Upper lobe of left lung (tissue), 6 donors: ENCODE results near the gene LIPG. TPM values are rescaled to one million over a fixed set of nuclear protein-coding genes. Genes with fewer than 3 reads are reported as not detected.

Experiments
- ATAC-seq, 2 donors: fragments of 200-7000 bp; cut with Tn5 transposase; one replicate each; pipeline ENCODE4 v1.9.1; 2022; ENCODE audit warnings: mild to moderate bottlenecking in 2 of 2, moderate library complexity in 2 of 2; ENCODE audit not compliant: low FRiP score in 2 of 2
- DNase-seq, 2 donors: peaks; one replicate each; pipeline ENCODE4 v3.0.0-alpha.2; 2019 to 2020
- H3K27ac ChIP-seq, 4 donors: fragments of 200-600 bp; sonication (generic); one replicate each; pipeline ENCODE4 v1.5.1; 2016 to 2019
- H3K27me3 ChIP-seq, 4 donors: fragments of 200-600 bp; sonication (generic); one replicate each; pipeline ENCODE4 v1.5.1; 2017 to 2019
- H3K36me3 ChIP-seq, 4 donors: fragments of 200-600 bp; sonication (generic); one replicate each; pipeline ENCODE4 v1.5.1; 2016 to 2019
- H3K4me1 ChIP-seq, 4 donors: fragments of 200-600 bp; sonication (generic); one replicate each; pipeline ENCODE4 v1.5.1; 2018 to 2019
- H3K4me3 ChIP-seq, 4 donors: fragments of 200-600 bp; sonication (generic); one replicate each; pipeline ENCODE4 v1.5.1; 2017 to 2019; ENCODE audit warnings: mild to moderate bottlenecking in 2 of 4, moderate library complexity in 1 of 4
- H3K9me3 ChIP-seq, 4 donors: fragments of 200-600 bp; sonication (generic); one replicate each; pipeline ENCODE4 v1.5.1; 2018 to 2019
- CTCF ChIP-seq, 6 experiments: fragments of 450-650 bp in 4 of 6; fragments of 200-600 bp in 2 of 6; sonication (generic) in 2 of 6; IDR thresholded peaks; one replicate each; pipeline ENCODE4 v1.5.1; 2016 to 2019; ENCODE audit warnings: antibody characterized with exemption in 6 of 6
- EP300 ChIP-seq, 4 donors: sonication (generic); formaldehyde crosslinking; IDR thresholded peaks; one replicate each; pipeline ENCODE4 v1.5.1; 2017; ENCODE audit warnings: antibody characterized with exemption in 4 of 4, control low read depth in 2 of 4
- POLR2A ChIP-seq, 4 donors: fragments of 450-650 bp; IDR thresholded peaks; one replicate each; pipeline ENCODE4 v1.5.1; 2016 to 2017; ENCODE audit warnings: antibody characterized with exemption in 4 of 4, mild to moderate bottlenecking in 2 of 4
- POLR2AphosphoS5 ChIP-seq, 2 donors: sonication (generic); formaldehyde crosslinking; IDR thresholded peaks; one replicate each; pipeline ENCODE4 v1.5.1; 2017; ENCODE audit warnings: antibody characterized with exemption in 2 of 2
- WGBS, 2 donors: methylation state at CpG; one replicate each; pipeline ENCODE4 v1.1.5; 2017 to 2018; 5-methylcytosine and 5-hydroxymethylcytosine counted together
- total RNA-seq, 6 donors: library from RNA; depleted of rRNA in 4 of 6; stranded (reverse); fragments of >200 nt in 4 of 6; gene quantifications; one replicate each; pipeline versions ENCODE4 v1.1.0 to v1.2.1, GENCODE V29; 2016 to 2021
- donor health status: DM: no; HTN: no; CAD: no; lungs with moderate emphysema.
- donor health status: DM: no; HTN: yes; CAD: no; lungs with severe emphysema.

LIPG gene
- total RNA-seq, 6 donors from 2014 or later = 1.9 to 12.2 (median 4.5) TPM

GRCh38 chr18:49613141-49613640 is 51.3 kb downstream of the LIPG start:
- no peaks in the 10 kb centered on the region for H3K36me3 ChIP-seq
- no peak overlapping the region for H3K4me3 ChIP-seq
- ATAC-seq (no peak), DNase-seq (no peak)
- WGBS, 2 donors = 70 to 73% methylated on average over 5 to 7 of the region's 7 CpGs
- no peak for TF ChIP-seq CTCF (IDR thresholded peaks at IDR 0.05)
- TF ChIP-seq POLR2A (IDR thresholded peaks at IDR 0.05) = no peak
- TF ChIP-seq EP300 (IDR thresholded peaks at IDR 0.05) = no peak
- TF ChIP-seq POLR2AphosphoS5 (IDR thresholded peaks at IDR 0.05) = no peak
- H3K27me3 ChIP-seq = no peaks in the 10 kb centered on the region
- no peaks in the 10 kb centered on the region for H3K9me3 ChIP-seq
- no peak overlapping the region for H3K27ac ChIP-seq
- no peaks in the 10 kb centered on the region for H3K4me1 ChIP-seq

GRCh38 chr18:49613641-49614151 is 51.8 kb downstream of the LIPG start:
- ATAC-seq = no peak
- no peaks in the 10 kb centered on the region for H3K36me3 ChIP-seq
- no peak overlapping the region for H3K4me3 ChIP-seq
- H3K4me1 ChIP-seq = peaks cover 0 to 2% (median 1%) of the 10 kb centered on the region in 4 donors
- no peak overlapping the region for H3K27ac ChIP-seq
- no peak for DNase-seq
- TF ChIP-seq EP300 (IDR thresholded peaks at IDR 0.05) (no peak), POLR2AphosphoS5 (IDR thresholded peaks at IDR 0.05) (no peak)
- WGBS, 2 donors = 55 to 69% methylated on average over 5 of the region's 5 CpGs
- H3K9me3 ChIP-seq = no peaks in the 10 kb centered on the region
- H3K27me3 ChIP-seq = no peaks in the 10 kb centered on the region

DNA sequence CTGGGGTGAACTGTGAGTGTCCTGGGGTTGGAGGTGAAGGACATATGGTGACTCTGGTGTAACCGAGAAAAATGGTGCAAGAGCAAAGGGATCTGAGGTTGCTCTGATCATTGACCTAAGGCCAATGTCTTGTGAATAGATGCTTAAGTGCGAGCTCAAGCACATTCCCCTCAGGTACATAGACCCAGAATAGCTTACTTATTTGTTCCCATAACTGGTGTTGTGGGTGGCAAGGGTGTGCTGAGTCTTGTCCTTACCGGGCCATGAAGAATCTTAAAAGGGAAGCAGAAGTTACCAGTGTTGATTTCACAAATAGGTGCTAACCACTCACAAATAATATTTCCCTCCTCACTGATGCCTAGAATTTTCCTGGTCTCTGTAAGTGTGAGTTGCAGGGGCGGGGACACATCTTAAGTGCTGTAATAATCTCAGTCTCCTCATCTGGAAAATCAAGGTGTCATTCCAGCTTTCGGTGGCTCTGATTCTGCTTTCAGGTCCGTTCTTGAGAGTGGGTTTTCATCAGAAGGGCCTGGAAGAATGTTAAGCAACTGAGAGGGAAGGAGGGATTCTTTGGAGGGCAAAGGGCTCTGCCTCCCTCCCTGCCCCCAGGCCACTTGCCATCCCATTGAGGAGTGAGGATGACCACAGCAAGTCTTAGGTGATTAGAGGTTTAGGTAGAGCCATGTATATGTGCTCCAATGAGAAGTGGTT is 54.9 kb downstream of the LIPG start:
- H3K36me3 ChIP-seq = no peaks in the 10 kb centered on the region
- no peak overlapping the region for H3K4me3 ChIP-seq
- peaks cover 2 to 11% (median 7%) of the 10 kb centered on the region in 4 donors for H3K4me1 ChIP-seq
- ATAC-seq (no peak), DNase-seq (no peak)
- no peaks in the 10 kb centered on the region for H3K9me3 ChIP-seq
- 86 to 92% methylated on average over 6 of the region's 6 CpGs for WGBS, 2 donors
- H3K27ac ChIP-seq = no peak overlapping the region
- H3K27me3 ChIP-seq = no peaks in the 10 kb centered on the region
- TF ChIP-seq EP300 (IDR thresholded peaks at IDR 0.05) (no peak), POLR2A (IDR thresholded peaks at IDR 0.05) (no peak), CTCF (IDR thresholded peaks at IDR 0.05) (no peak), POLR2AphosphoS5 (IDR thresholded peaks at IDR 0.05) (no peak)

GRCh38 chr18:49617329-49617695 is 55.5 kb downstream of the LIPG start:
- 88 to 95% methylated on average over 3 of the region's 3 CpGs for WGBS, 2 donors
- Histone ChIP-seq H3K4me1 (peaks cover 4 to 11% (median 7%) of the 10 kb centered on the region in 4 donors), H3K4me3 (no peak overlapping the region), H3K27ac (no peak overlapping the region), H3K36me3 (no peaks in the 10 kb centered on the region), H3K9me3 (no peaks in the 10 kb centered on the region), H3K27me3 (no peaks in the 10 kb centered on the region)
- ATAC-seq = no peak
- no peak for DNase-seq
- TF ChIP-seq POLR2A (IDR thresholded peaks at IDR 0.05) (no peak), EP300 (IDR thresholded peaks at IDR 0.05) (no peak), POLR2AphosphoS5 (IDR thresholded peaks at IDR 0.05) (no peak)

GRCh38 chr18:49617865-49618264 is 56.0 kb downstream of the LIPG start:
- Histone ChIP-seq H3K27me3 (no peaks in the 10 kb centered on the region), H3K9me3 (no peaks in the 10 kb centered on the region), H3K36me3 (no peaks in the 10 kb centered on the region), H3K4me1 (peaks cover 4 to 11% (median 7%) of the 10 kb centered on the region in 4 donors), H3K4me3 (no peak overlapping the region), H3K27ac (no peak overlapping the region)
- ATAC-seq (no peak), DNase-seq (no peak)
- 82 to 85% methylated on average over 2 of the region's 2 CpGs for WGBS, 2 donors
- no peak for TF ChIP-seq POLR2A (IDR thresholded peaks at IDR 0.05)
- no peak for TF ChIP-seq CTCF (IDR thresholded peaks at IDR 0.05)
- TF ChIP-seq POLR2AphosphoS5 (IDR thresholded peaks at IDR 0.05) = no peak
- no peak for TF ChIP-seq EP300 (IDR thresholded peaks at IDR 0.05)
